Measurements from ENCODE around the gene LDLR. TPM values are rescaled to one million over a fixed set of nuclear protein-coding genes. Genes with fewer than 3 reads are reported as not detected.

Gene LDLR
- total RNA-seq, 1 donor from 2014 or later, result 153 TPM

- H3K27me3 ChIP-seq (ENCODE audit: insufficient read depth, low read length), result no peaks in the 10 kb centered on the region
- TF ChIP-seq CTCF (IDR thresholded peaks at IDR 0.05; ENCODE audit: insufficient read depth, low read depth, low read length) (no peak), EZH2 (IDR thresholded peaks at IDR 0.05; ENCODE audit: insufficient read depth, low read length) (no peak)
- Mint-ChIP-seq H3K9me3 (ENCODE audit: unreplicated experiment) (no peaks in the 10 kb centered on the region), H3K36me3 (ENCODE audit: low read depth, unreplicated experiment) (peaks cover 20% of the 10 kb centered on the region), H3K4me3 (ENCODE audit: unreplicated experiment) (no peak overlapping the region), H3K27ac (ENCODE audit: unreplicated experiment) (no peak overlapping the region), H3K27me3 (ENCODE audit: low read depth, unreplicated experiment) (no peaks in the 10 kb centered on the region), H3K4me1 (ENCODE audit: low read depth, unreplicated experiment) (no peaks in the 10 kb centered on the region)
- H3K27ac ChIP-seq (ENCODE audit: low read depth, low read length), result no peak overlapping the region
- no peaks in the 10 kb centered on the region for H3K4me1 ChIP-seq (ENCODE audit: insufficient read depth, low read length)
- H3K36me3 ChIP-seq (ENCODE audit: insufficient read depth, low read length), result peaks cover 45% of the 10 kb centered on the region
- no peak overlapping the region for H3K4me3 ChIP-seq (ENCODE audit: insufficient read depth, low read depth, low read length)
- peaks cover 76% of the 10 kb centered on the region for H4K20me1 ChIP-seq (ENCODE audit: insufficient read depth, low read length)
- H3K9ac ChIP-seq (ENCODE audit: low read length), result no peak overlapping the region
- peaks cover 19% of the 10 kb centered on the region for H3K79me2 ChIP-seq (ENCODE audit: insufficient read depth, low read length)
- FAIRE-seq (no peak), DNase-seq (ENCODE audit: low read depth) (no peak)
- H2AFZ ChIP-seq (ENCODE audit: low read depth, low read length), result no peak overlapping the region
- H3K4me2 ChIP-seq (ENCODE audit: low read length), result no peak overlapping the region
- no peaks in the 10 kb centered on the region for H3K9me3 ChIP-seq (ENCODE audit: insufficient read depth, low read depth, low read length)
These were observed 22.0 kb downstream of the LDLR start for GRCh38 chr19:11111117-11111770.

GRCh38 chr19:11111771-11112144, 22.5 kb downstream of the LDLR start:
- H3K4me3 ChIP-seq (ENCODE audit: insufficient read depth, low read depth, low read length), result no peak overlapping the region
- H3K9me3 Mint-ChIP-seq (ENCODE audit: unreplicated experiment), result no peaks in the 10 kb centered on the region
- TF ChIP-seq CTCF (IDR thresholded peaks at IDR 0.05; ENCODE audit: insufficient read depth, low read depth, low read length) (no peak), EZH2 (IDR thresholded peaks at IDR 0.05; ENCODE audit: insufficient read depth, low read length) (no peak)
- H3K36me3 ChIP-seq (ENCODE audit: insufficient read depth, low read length), result peaks cover 44% of the 10 kb centered on the region
- no peak overlapping the region for H3K27ac Mint-ChIP-seq (ENCODE audit: unreplicated experiment)
- H3K4me1 Mint-ChIP-seq (ENCODE audit: low read depth, unreplicated experiment), result no peaks in the 10 kb centered on the region
- H3K36me3 Mint-ChIP-seq (ENCODE audit: low read depth, unreplicated experiment), result peaks cover 22% of the 10 kb centered on the region
- H3K4me3 Mint-ChIP-seq (ENCODE audit: unreplicated experiment), result no peak overlapping the region
- H3K27ac ChIP-seq (ENCODE audit: low read depth, low read length), result no peak overlapping the region
- H3K4me2 ChIP-seq (ENCODE audit: low read length), result no peak overlapping the region
- H4K20me1 ChIP-seq (ENCODE audit: insufficient read depth, low read length), result peaks cover 76% of the 10 kb centered on the region
- H3K4me1 ChIP-seq (ENCODE audit: insufficient read depth, low read length), result no peaks in the 10 kb centered on the region
- FAIRE-seq (no peak), DNase-seq (ENCODE audit: low read depth) (no peak)
- no peaks in the 10 kb centered on the region for H3K27me3 Mint-ChIP-seq (ENCODE audit: low read depth, unreplicated experiment)
- no peaks in the 10 kb centered on the region for H3K27me3 ChIP-seq (ENCODE audit: insufficient read depth, low read length)
- peaks cover 16% of the 10 kb centered on the region for H3K79me2 ChIP-seq (ENCODE audit: insufficient read depth, low read length)
- H2AFZ ChIP-seq (ENCODE audit: low read depth, low read length), result no peak overlapping the region
- no peaks in the 10 kb centered on the region for H3K9me3 ChIP-seq (ENCODE audit: insufficient read depth, low read depth, low read length)
- H3K9ac ChIP-seq (ENCODE audit: low read length), result no peak overlapping the region

DNA sequence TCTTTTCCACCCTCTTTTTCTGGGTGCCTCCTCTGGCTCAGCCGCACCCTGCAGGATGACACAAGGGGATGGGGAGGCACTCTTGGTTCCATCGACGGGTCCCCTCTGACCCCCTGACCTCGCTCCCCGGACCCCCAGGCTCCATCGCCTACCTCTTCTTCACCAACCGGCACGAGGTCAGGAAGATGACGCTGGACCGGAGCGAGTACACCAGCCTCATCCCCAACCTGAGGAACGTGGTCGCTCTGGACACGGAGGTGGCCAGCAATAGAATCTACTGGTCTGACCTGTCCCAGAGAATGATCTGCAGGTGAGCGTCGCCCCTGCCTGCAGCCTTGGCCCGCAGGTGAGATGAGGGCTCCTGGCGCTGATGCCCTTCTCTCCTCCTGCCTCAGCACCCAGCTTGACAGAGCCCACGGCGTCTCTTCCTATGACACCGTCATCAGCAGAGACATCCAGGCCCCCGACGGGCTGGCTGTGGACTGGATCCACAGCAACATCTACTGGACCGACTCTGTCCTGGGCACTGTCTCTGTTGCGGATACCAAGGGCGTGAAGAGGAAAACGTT, 24.0 kb downstream of the LDLR start:
- Histone ChIP-seq H3K9ac (ENCODE audit: low read length) (no peak overlapping the region), H3K27me3 (ENCODE audit: insufficient read depth, low read length) (no peaks in the 10 kb centered on the region), H3K79me2 (ENCODE audit: insufficient read depth, low read length) (peaks cover 13% of the 10 kb centered on the region), H4K20me1 (ENCODE audit: insufficient read depth, low read length) (peaks cover 83% of the 10 kb centered on the region), H3K4me2 (ENCODE audit: low read length) (no peak overlapping the region), H3K27ac (ENCODE audit: low read depth, low read length) (no peak overlapping the region), H3K4me3 (ENCODE audit: insufficient read depth, low read depth, low read length) (no peak overlapping the region), H3K4me1 (ENCODE audit: insufficient read depth, low read length) (no peaks in the 10 kb centered on the region), H2AFZ (ENCODE audit: low read depth, low read length) (no peak overlapping the region), H3K9me3 (ENCODE audit: insufficient read depth, low read depth, low read length) (no peaks in the 10 kb centered on the region), H3K36me3 (ENCODE audit: insufficient read depth, low read length) (peaks cover 54% of the 10 kb centered on the region)
- TF ChIP-seq EZH2 (IDR thresholded peaks at IDR 0.05; ENCODE audit: insufficient read depth, low read length), result no peak
- TF ChIP-seq CTCF (IDR thresholded peaks at IDR 0.05; ENCODE audit: insufficient read depth, low read depth, low read length), result no peak
- FAIRE-seq (no peak), DNase-seq (ENCODE audit: low read depth) (no peak)
- Mint-ChIP-seq H3K27ac (ENCODE audit: unreplicated experiment) (no peak overlapping the region), H3K36me3 (ENCODE audit: low read depth, unreplicated experiment) (peaks cover 22% of the 10 kb centered on the region), H3K4me1 (ENCODE audit: low read depth, unreplicated experiment) (no peaks in the 10 kb centered on the region), H3K27me3 (ENCODE audit: low read depth, unreplicated experiment) (no peaks in the 10 kb centered on the region), H3K4me3 (ENCODE audit: unreplicated experiment) (no peak overlapping the region), H3K9me3 (ENCODE audit: unreplicated experiment) (no peaks in the 10 kb centered on the region)

Measured in astrocyte (in vitro differentiated cells and primary cell).